HepG2 (cell line): Measurements from ENCODE around the gene ABCG8. TPM values are rescaled to one million over a fixed set of nuclear protein-coding genes. Genes with fewer than 3 reads are reported as not detected.

Experiments used
- CBX5 ChIP-seq: sonication (generic); formaldehyde crosslinking; IDR thresholded peaks from 2 replicates; pipeline ENCODE4 v1.4.0; 2020; ENCODE audit warnings: missing genetic modification reagents, borderline replicate concordance
- ELF1 ChIP-seq: sonication (generic); formaldehyde crosslinking; IDR thresholded peaks from 2 replicates; pipeline ENCODE4 v1.4.0; 2020; ENCODE audit warnings: missing genetic modification reagents
- GABPB1 ChIP-seq: IDR thresholded peaks from 2 replicates; pipeline ENCODE4 v1.6.1; 2016; ENCODE audit warnings: mild to moderate bottlenecking, missing genetic modification reagents, moderate library complexity, missing compliant biosample characterization
- GATAD2A ChIP-seq: IDR thresholded peaks from 2 replicates; pipeline ENCODE4 v1.6.1; 2016
- HDAC2 ChIP-seq: sonication (generic); formaldehyde crosslinking; IDR thresholded peaks from 2 replicates; pipeline ENCODE4 v1.4.0; 2020; ENCODE audit warnings: missing genetic modification reagents
- KMT2B ChIP-seq: IDR thresholded peaks from 2 replicates; pipeline ENCODE4 v1.6.1; 2016; ENCODE audit warnings: missing genetic modification reagents, missing compliant biosample characterization
- LCORL ChIP-seq, 2 experiments: fragments of 450-650 bp in 1 of 2; sonication (generic) in 1 of 2; formaldehyde crosslinking in 1 of 2; IDR thresholded peaks; 2 replicates each; pipeline versions ENCODE4 v1.5.0 to v1.6.1; 2017 to 2020; ENCODE audit warnings: antibody characterized with exemption in 1 of 2, missing genetic modification reagents in 1 of 2
- MZF1 ChIP-seq: sonication (generic); formaldehyde crosslinking; IDR thresholded peaks from 2 replicates; pipeline ENCODE4 v1.8.1; 2023; ENCODE audit warnings: mild to moderate bottlenecking, missing genetic modification reagents, borderline replicate concordance
- NONO ChIP-seq, 2 experiments: fragments of 450-650 bp in 1 of 2; sonication (generic) in 1 of 2; formaldehyde crosslinking in 1 of 2; IDR thresholded peaks in 1 of 2; conservative IDR thresholded peaks in 1 of 2; 2 replicates each; pipeline versions ENCODE4 v1.6.1 to v1.8.0; 2017 to 2022; ENCODE audit warnings: mild to moderate bottlenecking in 1 of 2, missing genetic modification reagents in 1 of 2, moderate library complexity in 1 of 2
- POLR2G ChIP-seq: fragments of 200-400 bp; formaldehyde crosslinking; IDR thresholded peaks from 2 replicates; pipeline ENCODE4 v1.6.1; 2018; ENCODE audit warnings: mild to moderate bottlenecking, low read depth, low read length, moderate library complexity
- REPIN1 ChIP-seq: sonication (generic); formaldehyde crosslinking; IDR thresholded peaks from 2 replicates; pipeline ENCODE4 v1.8.0; 2022; ENCODE audit warnings: missing genetic modification reagents, low read depth, mild to moderate bottlenecking, borderline replicate concordance
- SKI ChIP-seq: fragments of 450-650 bp; IDR thresholded peaks from one replicate; pipeline ENCODE4 v1.6.1; 2018; ENCODE audit warnings: mild to moderate bottlenecking; ENCODE audit not compliant: partially characterized antibody
- TMF1 ChIP-seq: sonication (generic); formaldehyde crosslinking; IDR thresholded peaks from 2 replicates; pipeline ENCODE4 v1.8.1; 2022; ENCODE audit warnings: low read depth, missing genetic modification reagents
- ZFP90 ChIP-seq: sonication (generic); formaldehyde crosslinking; IDR thresholded peaks from 2 replicates; pipeline ENCODE4 v1.8.0; 2022; ENCODE audit warnings: missing genetic modification reagents, mild to moderate bottlenecking, inconsistent platforms, borderline replicate concordance
- ZFP91 ChIP-seq: sonication (generic); formaldehyde crosslinking; IDR thresholded peaks from 2 replicates; pipeline ENCODE4 v1.9.0; 2022; ENCODE audit warnings: missing genetic modification reagents, mild to moderate bottlenecking, borderline replicate concordance
- ZNF510 ChIP-seq: sonication (generic); formaldehyde crosslinking; IDR thresholded peaks from 2 replicates; pipeline ENCODE4 v1.4.0; 2020; ENCODE audit warnings: low read depth, mild to moderate bottlenecking, missing genetic modification reagents
- ZNF552 ChIP-seq: sonication (generic); formaldehyde crosslinking; IDR thresholded peaks from 2 replicates; pipeline ENCODE4 v1.9.0; 2022; ENCODE audit warnings: missing genetic modification reagents, mild to moderate bottlenecking, borderline replicate concordance
- ZNF704 ChIP-seq: sonication (generic); formaldehyde crosslinking; IDR thresholded peaks from 2 replicates; pipeline ENCODE4 v1.8.1; 2023; ENCODE audit warnings: mild to moderate bottlenecking, inconsistent platforms, moderate library complexity, missing genetic modification reagents, borderline replicate concordance
- ZNF777 ChIP-seq: sonication (generic); formaldehyde crosslinking; IDR thresholded peaks from 2 replicates; pipeline ENCODE4 v1.4.0; 2020; ENCODE audit warnings: missing genetic modification reagents
- ZNF883 ChIP-seq: sonication (generic); formaldehyde crosslinking; IDR thresholded peaks from 2 replicates; pipeline ENCODE4 v1.5.1; 2020; ENCODE audit warnings: mild to moderate bottlenecking, missing genetic modification reagents; ENCODE audit errors: not compliant biosample characterization
- ZSCAN9 ChIP-seq: IDR thresholded peaks from 2 replicates; pipeline ENCODE4 v1.6.1; 2016; ENCODE audit warnings: borderline replicate concordance
- polyA plus RNA-seq, 8 experiments: library from polyadenylated mRNA; depleted of rRNA in 3 of 8; stranded (reverse) in 7 of 8; unstranded in 1 of 8; fragments of >200 nt; fragmentation: Illumina TruSeq in 4 of 8; extraction: Trizol in 4 of 8; gene quantifications; 2 replicates each; pipeline versions ENCODE4 v1.2.1 to v1.2.3, GENCODE V29; 2011 to 2016; ENCODE audit warnings: low read depth in 4 of 8, missing spikeins in 1 of 8, mixed read lengths in 1 of 8; ENCODE audit not compliant: insufficient read depth in 1 of 8
- total RNA-seq, 5 experiments: library from RNA; depleted of rRNA; stranded (reverse); fragments of >200 nt; fragmentation: Illumina TruSeq; extraction: Trizol; gene quantifications; 2 replicates each; pipeline ENCODE4 v1.2.3, GENCODE V29; 2016; ENCODE audit warnings: low read depth in 1 of 5
- TF ChIP-seq, protein P1 (sequence below): sonication (generic); formaldehyde crosslinking; IDR thresholded peaks from 2 replicates; pipeline ENCODE4 v1.5.1; 2020; ENCODE audit warnings: mild to moderate bottlenecking, missing genetic modification reagents, moderate library complexity
- TF ChIP-seq, protein P2 (sequence below): sonication (generic); formaldehyde crosslinking; IDR thresholded peaks from 2 replicates; pipeline ENCODE4 v1.8.0; 2023; ENCODE audit warnings: mild to moderate bottlenecking, missing genetic modification reagents

The ABCG8 gene
- total and polyA plus RNA-seq, 2 of the 13 experiments (the other 11 are each of a cell fraction or from before 2014, with no cell fraction given): 8.1 to 8.8 TPM

GRCh38 chr2:43838560-43839267 lies at the start of gene ABCG8, which contains the start of gene ABCG5 (continued):
- TF ChIP-seq ZFP91 (CRISPR knock-in tag): peak; percentile 79; the same call in 1 of the 2 replicates
- TF ChIP-seq ZNF704 (CRISPR knock-in tag): no peak; the same call in 1 of the 2 replicates
- TF ChIP-seq, protein P1, sequence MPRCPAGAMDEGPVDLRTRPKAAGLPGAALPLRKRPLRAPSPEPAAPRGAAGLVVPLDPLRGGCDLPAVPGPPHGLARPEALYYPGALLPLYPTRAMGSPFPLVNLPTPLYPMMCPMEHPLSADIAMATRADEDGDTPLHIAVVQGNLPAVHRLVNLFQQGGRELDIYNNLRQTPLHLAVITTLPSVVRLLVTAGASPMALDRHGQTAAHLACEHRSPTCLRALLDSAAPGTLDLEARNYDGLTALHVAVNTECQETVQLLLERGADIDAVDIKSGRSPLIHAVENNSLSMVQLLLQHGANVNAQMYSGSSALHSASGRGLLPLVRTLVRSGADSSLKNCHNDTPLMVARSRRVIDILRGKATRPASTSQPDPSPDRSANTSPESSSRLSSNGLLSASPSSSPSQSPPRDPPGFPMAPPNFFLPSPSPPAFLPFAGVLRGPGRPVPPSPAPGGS (CRISPR knock-in tag): peak; percentile 43; the same call in 1 of the 2 replicates
- peak; percentile 16 for TF ChIP-seq ZNF883
- TF ChIP-seq ZFP90: peak; percentile 90; the same call in 1 of the 2 replicates
- TF ChIP-seq ZNF552 (CRISPR knock-in tag): peak; percentile 37; the same call in 1 of the 2 replicates
- peak; percentile 39; the same call in 1 of the 2 replicates for TF ChIP-seq TMF1 (CRISPR knock-in tag)
- TF ChIP-seq LCORL (IDR thresholded peaks at IDR 0.05): no peak
- peak; percentile 10; the same call in 1 of the 2 replicates for TF ChIP-seq LCORL (CRISPR knock-in tag; IDR thresholded peaks at IDR 0.05)
- peak; percentile 41; the same call in 1 of the 2 replicates for TF ChIP-seq ZNF777 (CRISPR knock-in tag)
- TF ChIP-seq GABPB1 (CRISPR knock-in tag): peak; percentile 92
- TF ChIP-seq CBX5 (CRISPR knock-in tag): peak; percentile 67; the same call in 1 of the 2 replicates
- no peak for TF ChIP-seq SKI
- peak; percentile 27; the same call in 1 of the 2 replicates for TF ChIP-seq REPIN1
- peak; percentile 53 for TF ChIP-seq GATAD2A (CRISPR knock-in tag)
- TF ChIP-seq ELF1 (CRISPR knock-in tag): peak; percentile 9; the same call in 1 of the 2 replicates
- TF ChIP-seq, protein P2, sequence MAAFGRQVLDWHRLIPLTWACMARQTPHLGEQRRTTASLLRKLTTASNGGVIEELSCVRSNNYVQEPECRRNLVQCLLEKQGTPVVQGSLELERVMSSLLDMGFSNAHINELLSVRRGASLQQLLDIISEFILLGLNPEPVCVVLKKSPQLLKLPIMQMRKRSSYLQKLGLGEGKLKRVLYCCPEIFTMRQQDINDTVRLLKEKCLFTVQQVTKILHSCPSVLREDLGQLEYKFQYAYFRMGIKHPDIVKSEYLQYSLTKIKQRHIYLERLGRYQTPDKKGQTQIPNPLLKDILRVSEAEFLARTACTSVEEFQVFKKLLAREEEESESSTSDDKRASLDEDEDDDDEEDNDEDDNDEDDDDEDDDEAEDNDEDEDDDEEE (CRISPR knock-in tag): peak; percentile 94
- peak; percentile 41; the same call in 1 of the 2 replicates for TF ChIP-seq ZNF510 (CRISPR knock-in tag)
- peak; percentile 84; the same call in 1 of the 2 replicates for TF ChIP-seq POLR2G
- 0 out of 2 replicates have a peak, but pooled peaks have one; percentile 9 for TF ChIP-seq HDAC2 (CRISPR knock-in tag)
- peak; percentile 6; the same call in 1 of the 2 replicates for TF ChIP-seq MZF1
- peak; percentile 14; the same call in 1 of the 2 replicates for TF ChIP-seq KMT2B (CRISPR knock-in tag)
- peak; percentile 53; the same call in 1 of the 2 replicates for TF ChIP-seq ZSCAN9 (CRISPR knock-in tag)
- no peak for TF ChIP-seq NONO (IDR thresholded peaks at IDR 0.05)
- TF ChIP-seq NONO (CRISPR knock-in tag; conservative IDR thresholded peaks at IDR 0.05): peak; percentile 12; the same call in 1 of the 2 replicates
